Mononuclear cell (primary cell): ENCODE measurements around the gene MAU2. TPM values are rescaled to one million over a fixed set of nuclear protein-coding genes. Genes with fewer than 3 reads are reported as not detected.
"Not testable (repeated sequence)": the region's sequence is repeated elsewhere in the genome, so short reads cannot be mapped to it uniquely, and the experiment has no call there.

Experiments
- H3K27me3 ChIP-seq: 2 replicates; pipeline ENCODE4 v1.6.0; 2011; ENCODE audit warnings: low read length, control low read depth; ENCODE audit not compliant: insufficient read depth
- H3K4me1 ChIP-seq: 2 replicates; pipeline ENCODE4 v1.5.1; 2011; ENCODE audit warnings: mild to moderate bottlenecking, low read length, control low read depth; ENCODE audit not compliant: insufficient read depth
- H3K4me3 ChIP-seq: 2 replicates; pipeline ENCODE4 v1.5.1; 2011; ENCODE audit warnings: mild to moderate bottlenecking, low read length, moderate library complexity
- H3K9me3 ChIP-seq: 2 replicates; pipeline ENCODE4 v1.5.1; 2011; ENCODE audit warnings: low read depth, mild to moderate bottlenecking, control low read depth, low read length
- total RNA-seq: library from RNA; depleted of rRNA; stranded (reverse); fragments of >200 nt; gene quantifications from one replicate; pipeline ENCODE4 v1.2.3, GENCODE V29; 2012

Gene MAU2
- total RNA-seq, 1 donor: 55.8 TPM

GRCh38 chr19:19348266-19348665 lies 27.6 kb downstream of the MAU2 start:
- H3K4me1 ChIP-seq: no peaks in the 10 kb centered on the region
- no peaks in the 10 kb centered on the region for H3K27me3 ChIP-seq
- H3K9me3 ChIP-seq: no peaks in the 10 kb centered on the region
- no peak overlapping the region for H3K4me3 ChIP-seq

GRCh38 chr19:19349365-19349764 lies 28.7 kb downstream of the MAU2 start:
- H3K4me3 ChIP-seq: no peak overlapping the region

GRCh38 chr19:19350756-19351155 lies 30.1 kb downstream of the MAU2 start:
- H3K4me3 ChIP-seq, H3K4me1 ChIP-seq, H3K27me3 ChIP-seq, H3K9me3 ChIP-seq: not testable (repeated sequence)

More at GRCh38 chr19:19349365-19349764, 28.7 kb downstream of the MAU2 start:
- no peaks in the 10 kb centered on the region for H3K4me1 ChIP-seq
- no peaks in the 10 kb centered on the region for H3K9me3 ChIP-seq
- no peaks in the 10 kb centered on the region for H3K27me3 ChIP-seq

- Histone ChIP-seq H3K4me3 (no peak overlapping the region), H3K27me3 (no peaks in the 10 kb centered on the region), H3K4me1 (no peaks in the 10 kb centered on the region), H3K9me3 (no peaks in the 10 kb centered on the region)
Measured at GRCh38 chr19:19352823-19353222, 32.2 kb downstream of the MAU2 start.

- Histone ChIP-seq H3K27me3 (no peaks in the 10 kb centered on the region), H3K4me3 (no peak overlapping the region), H3K4me1 (no peaks in the 10 kb centered on the region), H3K9me3 (no peaks in the 10 kb centered on the region)
Measured at GRCh38 chr19:19354007-19354406, 33.4 kb downstream of the MAU2 start.

- H3K27me3 ChIP-seq: no peaks in the 10 kb centered on the region
- no peak overlapping the region for H3K4me3 ChIP-seq
- H3K4me1 ChIP-seq: no peaks in the 10 kb centered on the region
- H3K9me3 ChIP-seq: no peaks in the 10 kb centered on the region
Measured at GRCh38 chr19:19354932-19355331, 34.3 kb downstream of the MAU2 start.

- peaks cover 2% of the 10 kb centered on the region for H3K4me1 ChIP-seq
- H3K4me3 ChIP-seq: no peak overlapping the region
- no peaks in the 10 kb centered on the region for H3K9me3 ChIP-seq
- H3K27me3 ChIP-seq: no peaks in the 10 kb centered on the region
Measured at GRCh38 chr19:19355606-19356139, 35.0 kb downstream of the MAU2 start.

- Histone ChIP-seq H3K9me3 (no peaks in the 10 kb centered on the region), H3K4me1 (peaks cover 10% of the 10 kb centered on the region), H3K4me3 (no peak overlapping the region), H3K27me3 (no peaks in the 10 kb centered on the region)
Measured at GRCh38 chr19:19356500-19356899, 35.9 kb downstream of the MAU2 start.

- Histone ChIP-seq H3K4me1 (peaks cover 10% of the 10 kb centered on the region), H3K9me3 (no peaks in the 10 kb centered on the region), H3K4me3 (no peak overlapping the region), H3K27me3 (no peaks in the 10 kb centered on the region)
Measured at GRCh38 chr19:19356901-19357566, 36.4 kb downstream of the MAU2 start.

GRCh38 chr19:19361075-19361594 lies 40.5 kb downstream of the MAU2 start:
- Histone ChIP-seq H3K27me3 (no peaks in the 10 kb centered on the region), H3K9me3 (no peaks in the 10 kb centered on the region), H3K4me3 (no peak overlapping the region), H3K4me1 (peaks cover 28% of the 10 kb centered on the region)

- Histone ChIP-seq H3K4me3 (no peak overlapping the region), H3K27me3 (no peaks in the 10 kb centered on the region), H3K4me1 (peaks cover 36% of the 10 kb centered on the region), H3K9me3 (no peaks in the 10 kb centered on the region)
Measured at GRCh38 chr19:19362075-19362474, 41.4 kb downstream of the MAU2 start.

GRCh38 chr19:19366434-19367396 lies 46.1 kb downstream of the MAU2 start:
- Histone ChIP-seq H3K9me3 (no peaks in the 10 kb centered on the region), H3K27me3 (no peaks in the 10 kb centered on the region), H3K4me1 (peaks cover 25% of the 10 kb centered on the region), H3K4me3 (no peak overlapping the region)

GRCh38 chr19:19368087-19368486 lies 47.5 kb downstream of the MAU2 start:
- Histone ChIP-seq H3K9me3 (no peaks in the 10 kb centered on the region), H3K27me3 (no peaks in the 10 kb centered on the region), H3K4me1 (peaks cover 38% of the 10 kb centered on the region), H3K4me3 (no peak overlapping the region)

GRCh38 chr19:19371059-19371458 lies 50.4 kb downstream of the MAU2 start:
- Histone ChIP-seq H3K9me3 (no peaks in the 10 kb centered on the region), H3K4me3 (no peak overlapping the region), H3K27me3 (no peaks in the 10 kb centered on the region), H3K4me1 (peaks cover 46% of the 10 kb centered on the region)
